Memory B cell (primary cell): ENCODE measurements around the gene BLTP3B.
A peak's percentile ranks its signal among the peaks of the same experiment; 100 is the strongest.

Experiments used
- ATAC-seq: fragments of 150-1000 bp; cut with Tn5 transposase; 2 replicates; pipeline ENCODE4 v1.10.0; 2021; ENCODE audit warnings: low read depth, mild to moderate bottlenecking, moderate library complexity
- DNase-seq, 2 donors: peaks; one replicate each; pipeline ENCODE4 v3.0.0; 2022; ENCODE audit warnings: low spot score in 2 of 2
- H3K27ac Mint-ChIP-seq: one replicate; pipeline ENCODE4 v1.8.0; 2022; ENCODE audit warnings: mild to moderate bottlenecking, moderate library complexity, mixed read lengths
- H3K27me3 Mint-ChIP-seq: one replicate; pipeline ENCODE4 v1.8.0; 2022; ENCODE audit warnings: mixed read lengths
- H3K36me3 Mint-ChIP-seq: one replicate; pipeline ENCODE4 v1.8.0; 2022; ENCODE audit warnings: mild to moderate bottlenecking, mixed read lengths
- H3K4me1 Mint-ChIP-seq: one replicate; pipeline ENCODE4 v1.8.0; 2022; ENCODE audit warnings: mixed read lengths
- H3K4me3 Mint-ChIP-seq: one replicate; pipeline ENCODE4 v1.8.0; 2022; ENCODE audit warnings: mild to moderate bottlenecking, moderate library complexity, mixed read lengths
- H3K9me3 Mint-ChIP-seq: one replicate; pipeline ENCODE4 v1.8.0; 2022; ENCODE audit warnings: mixed read lengths

The BLTP3B gene

DNA sequence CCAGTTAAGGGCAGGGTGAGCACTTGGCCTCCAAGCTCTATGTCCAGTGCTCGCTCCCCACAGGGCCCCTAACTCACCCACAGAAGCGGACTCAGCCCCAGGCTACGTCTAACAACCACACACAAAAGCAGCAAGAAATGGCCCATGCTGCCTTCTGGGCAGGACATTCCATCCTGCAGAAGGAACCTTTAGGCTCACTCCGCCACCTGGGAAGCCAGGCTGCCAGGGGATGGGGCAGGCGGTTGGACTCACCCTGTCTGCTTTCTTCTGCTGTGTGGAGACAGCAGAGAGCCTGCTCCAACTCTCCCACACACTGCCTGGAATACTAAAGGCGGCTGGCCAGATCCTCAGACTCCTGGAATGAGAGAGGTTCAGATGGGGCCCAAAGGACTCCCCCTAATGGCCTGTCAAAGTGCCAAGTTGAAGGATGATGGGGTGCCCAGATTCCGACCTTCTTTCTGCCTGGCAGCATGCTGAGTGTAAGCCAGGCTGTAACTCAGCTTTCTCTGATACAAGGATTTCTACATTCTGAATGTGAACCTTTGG lies 27.7 kb upstream of the BLTP3B start:
- Mint-ChIP-seq H3K36me3 (peaks cover 15% of the 10 kb centered on the region), H3K27ac (no peak overlapping the region), H3K9me3 (no peaks in the 10 kb centered on the region), H3K27me3 (no peaks in the 10 kb centered on the region), H3K4me3 (no peak overlapping the region), H3K4me1 (peaks cover 2% of the 10 kb centered on the region)
- ATAC-seq (no peak), DNase-seq (no peak)

DNA sequence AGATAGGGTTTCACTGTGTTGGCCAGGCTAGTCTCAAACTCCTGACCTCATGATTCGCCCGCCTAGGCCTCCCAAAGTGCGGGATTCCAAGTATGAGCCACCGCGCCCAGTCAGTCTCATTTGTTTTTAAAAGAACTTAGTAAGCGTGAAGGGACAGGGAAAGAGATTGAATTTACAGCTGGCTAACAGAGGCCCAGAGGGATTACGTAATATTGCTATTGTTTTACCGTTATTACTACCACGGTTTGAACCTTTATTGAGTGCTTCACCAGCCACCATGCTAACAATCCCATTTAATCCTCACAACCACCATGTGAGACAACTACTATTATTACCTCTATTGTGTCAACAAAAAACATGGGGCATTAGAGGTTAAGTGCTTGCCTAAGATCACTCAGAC lies 26.7 kb upstream of the BLTP3B start:
- ATAC-seq, result no peak
- DNase-seq, result no peak
- Mint-ChIP-seq H3K27me3 (no peaks in the 10 kb centered on the region), H3K4me3 (no peak overlapping the region), H3K36me3 (peaks cover 11% of the 10 kb centered on the region), H3K27ac (no peak overlapping the region), H3K4me1 (peaks cover 2% of the 10 kb centered on the region), H3K9me3 (no peaks in the 10 kb centered on the region)

DNA sequence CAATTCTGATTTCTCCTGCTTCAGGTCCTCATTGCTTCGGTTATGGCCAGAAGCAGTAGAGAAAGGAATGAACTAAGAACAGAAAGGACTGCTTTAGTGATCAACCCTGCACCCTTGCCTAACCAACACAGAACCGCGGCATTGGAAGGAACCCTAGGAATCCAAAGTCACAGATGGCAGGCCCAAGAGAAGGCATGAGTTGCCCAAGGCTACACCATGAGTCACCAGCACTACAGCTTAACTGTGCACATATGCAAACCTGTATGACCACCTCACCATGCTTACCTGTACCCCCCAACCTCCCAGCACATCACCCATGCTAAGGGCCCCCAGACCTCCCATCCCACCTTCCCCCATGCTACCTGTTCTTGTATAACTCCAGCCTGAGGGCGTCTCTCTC lies 25.9 kb upstream of the BLTP3B start:
- Mint-ChIP-seq H3K27ac (no peak overlapping the region), H3K4me3 (no peak overlapping the region), H3K27me3 (no peaks in the 10 kb centered on the region), H3K36me3 (peaks cover 11% of the 10 kb centered on the region), H3K9me3 (no peaks in the 10 kb centered on the region), H3K4me1 (peaks cover 9% of the 10 kb centered on the region)
- DNase-seq, result no peak
- no peak for ATAC-seq

DNA sequence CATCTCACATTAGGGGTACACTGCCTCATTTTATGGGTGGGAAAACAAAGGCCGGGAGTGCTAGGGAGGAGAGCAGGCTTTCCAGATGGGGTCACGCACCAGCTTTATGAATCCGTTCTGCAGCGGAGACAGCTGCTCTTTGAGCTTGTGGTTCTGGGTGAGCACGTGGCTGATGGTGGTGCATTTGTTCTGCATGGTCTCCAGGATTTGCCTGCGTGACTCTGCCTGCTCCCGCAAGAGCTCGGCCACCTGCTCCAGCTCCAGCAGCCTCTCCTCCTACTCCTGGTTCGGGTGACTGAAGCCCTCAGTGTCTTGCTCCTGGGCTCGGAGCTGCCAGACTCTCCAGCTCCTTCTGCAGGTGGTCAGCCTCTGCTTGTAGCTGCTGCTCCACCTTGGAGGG lies 23.6 kb upstream of the BLTP3B start:
- no peak for ATAC-seq
- no peak for DNase-seq
- Mint-ChIP-seq H3K4me3 (no peak overlapping the region), H3K36me3 (peaks cover 3% of the 10 kb centered on the region), H3K27ac (no peak overlapping the region), H3K4me1 (peaks cover 11% of the 10 kb centered on the region), H3K9me3 (no peaks in the 10 kb centered on the region), H3K27me3 (no peaks in the 10 kb centered on the region)

DNA sequence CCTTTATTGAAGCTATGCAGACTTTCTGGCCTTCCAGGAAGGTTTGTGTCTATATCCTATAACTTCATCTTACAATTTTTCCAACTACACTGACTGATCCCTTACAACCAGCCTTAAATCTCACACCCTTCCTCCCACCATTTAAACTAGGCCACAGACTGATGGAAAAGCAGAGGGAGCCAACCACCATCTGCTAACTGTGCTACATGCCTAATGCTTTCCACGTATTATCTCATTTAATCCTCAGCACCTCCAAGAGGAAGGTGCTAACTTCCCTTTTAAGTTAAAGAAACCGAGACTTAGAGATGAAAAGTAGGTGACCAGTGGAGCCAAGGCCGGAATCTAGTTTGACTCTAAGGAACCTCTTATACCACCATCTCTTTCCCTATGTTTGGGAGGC lies 22.7 kb upstream of the BLTP3B start:
- no peak overlapping the region for H3K4me3 Mint-ChIP-seq
- no peak for DNase-seq
- no peak overlapping the region for H3K27ac Mint-ChIP-seq
- H3K4me1 Mint-ChIP-seq, result peaks cover 11% of the 10 kb centered on the region
- peaks cover 3% of the 10 kb centered on the region for H3K36me3 Mint-ChIP-seq
- no peaks in the 10 kb centered on the region for H3K9me3 Mint-ChIP-seq
- H3K27me3 Mint-ChIP-seq, result no peaks in the 10 kb centered on the region
- ATAC-seq, result no peak

DNA sequence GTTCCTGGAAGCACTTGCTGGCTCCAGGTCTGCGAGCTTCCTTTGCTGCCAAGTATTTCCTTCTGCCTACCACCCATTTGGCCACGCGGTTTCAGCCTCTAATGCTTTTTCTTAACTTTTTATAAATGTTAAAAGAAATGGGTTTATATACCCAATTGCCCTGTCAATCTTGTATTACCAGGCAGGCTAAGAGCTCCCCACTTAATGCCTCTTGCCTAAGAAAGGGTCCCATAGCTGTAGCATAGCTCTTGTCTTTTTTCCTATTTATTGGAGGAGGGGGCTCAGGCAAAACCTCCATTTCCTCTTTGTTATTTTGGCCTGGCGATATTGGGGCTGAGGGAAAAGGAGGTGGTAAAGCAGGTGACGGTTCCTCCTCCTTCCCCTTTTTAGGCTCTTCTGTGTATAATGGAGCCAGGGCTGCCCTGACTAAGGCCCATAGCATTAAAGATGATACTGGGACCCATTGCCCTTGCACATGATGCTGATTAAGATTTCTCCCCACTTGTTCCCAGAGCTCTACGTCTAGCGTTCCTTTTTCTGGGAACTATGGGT lies 21.6 kb upstream of the BLTP3B start:
- Mint-ChIP-seq H3K4me1 (peaks cover 11% of the 10 kb centered on the region), H3K9me3 (no peaks in the 10 kb centered on the region), H3K36me3 (peaks cover 2% of the 10 kb centered on the region), H3K27me3 (no peaks in the 10 kb centered on the region), H3K27ac (no peak overlapping the region), H3K4me3 (peak overlapping the region; percentile 48)
- ATAC-seq, result peak; percentile 23
- no peak for DNase-seq

DNA sequence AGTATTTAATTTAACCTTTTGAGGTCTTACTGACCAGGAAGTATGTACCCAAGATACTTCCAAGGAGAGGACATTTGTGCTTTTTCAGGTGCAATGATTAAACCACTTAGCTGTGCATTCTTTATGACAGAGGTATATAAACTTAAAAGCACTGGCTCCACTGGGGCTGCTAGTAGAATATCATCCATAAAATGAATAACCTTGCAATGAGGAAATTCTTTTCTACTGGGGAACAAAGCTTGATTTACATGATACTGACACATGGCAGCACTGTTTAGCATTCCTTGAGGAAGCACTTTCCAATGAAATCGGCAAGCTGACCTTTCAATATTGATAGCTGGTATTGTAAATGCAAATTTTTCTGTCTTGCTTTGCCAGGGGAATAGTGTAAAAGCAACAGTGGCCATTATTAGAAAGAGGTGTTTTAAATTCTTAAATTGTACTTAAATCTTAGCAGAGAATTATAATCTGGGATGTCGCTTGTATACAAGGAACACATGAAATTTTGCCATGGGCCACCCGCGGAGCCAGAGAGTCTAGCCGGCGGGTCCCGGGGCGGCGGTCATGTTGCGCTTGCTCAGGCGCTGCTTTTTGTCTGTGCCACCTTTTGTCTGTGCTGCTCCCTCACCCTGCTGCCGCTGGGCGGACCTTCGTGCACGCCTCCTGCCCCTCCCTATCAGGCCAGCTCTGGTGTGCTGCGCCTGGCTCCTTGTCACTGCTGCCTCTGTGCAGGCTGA lies 20.9 kb upstream of the BLTP3B start:
- peak overlapping the region; percentile 48 for H3K4me3 Mint-ChIP-seq
- peak; percentile 100 for ATAC-seq
- peaks cover 2% of the 10 kb centered on the region for H3K36me3 Mint-ChIP-seq
- H3K27ac Mint-ChIP-seq, result no peak overlapping the region
- H3K9me3 Mint-ChIP-seq, result no peaks in the 10 kb centered on the region
- H3K27me3 Mint-ChIP-seq, result no peaks in the 10 kb centered on the region
- peak; percentile 47 to 55 for DNase-seq
- H3K4me1 Mint-ChIP-seq, result peaks cover 11% of the 10 kb centered on the region

DNA sequence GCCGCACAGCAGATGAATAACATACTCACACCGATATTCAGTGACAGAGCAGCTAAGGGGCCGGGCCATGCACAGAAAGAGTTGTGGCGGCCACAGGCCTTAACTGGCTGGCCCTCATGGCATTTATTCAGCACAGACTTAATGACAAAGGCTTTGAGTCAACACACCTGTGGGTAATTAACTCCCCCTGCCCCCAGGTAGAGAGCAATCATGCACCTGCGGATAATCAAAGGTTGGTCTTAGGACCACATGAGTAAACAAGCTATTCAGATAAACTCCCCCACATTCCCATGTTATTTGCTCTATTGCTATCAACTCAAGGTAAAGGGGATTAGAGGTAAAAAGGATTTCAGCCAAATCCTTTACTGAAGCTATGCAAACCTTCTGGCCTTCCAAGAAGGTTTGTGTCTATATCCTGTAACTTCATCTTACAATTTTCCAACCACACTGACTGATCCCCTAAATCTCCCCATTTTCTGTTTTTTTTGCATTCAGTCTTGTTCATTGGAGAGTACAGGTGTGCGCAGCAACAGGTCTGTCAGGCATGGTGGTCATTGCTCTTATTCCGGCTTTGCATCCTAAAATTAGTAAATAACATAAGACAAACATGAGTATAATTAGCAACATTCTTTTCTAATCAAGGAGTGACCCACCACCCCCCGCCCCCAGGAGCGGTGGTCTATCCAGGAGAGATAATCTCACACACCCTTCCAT lies 16.9 kb upstream of the BLTP3B start:
- ATAC-seq (no peak), DNase-seq (no peak)
- no peak overlapping the region for H3K27ac Mint-ChIP-seq
- no peaks in the 10 kb centered on the region for H3K9me3 Mint-ChIP-seq
- no peak overlapping the region for H3K4me3 Mint-ChIP-seq
- H3K4me1 Mint-ChIP-seq, result peaks cover 14% of the 10 kb centered on the region
- peaks cover 2% of the 10 kb centered on the region for H3K36me3 Mint-ChIP-seq
- no peaks in the 10 kb centered on the region for H3K27me3 Mint-ChIP-seq

DNA sequence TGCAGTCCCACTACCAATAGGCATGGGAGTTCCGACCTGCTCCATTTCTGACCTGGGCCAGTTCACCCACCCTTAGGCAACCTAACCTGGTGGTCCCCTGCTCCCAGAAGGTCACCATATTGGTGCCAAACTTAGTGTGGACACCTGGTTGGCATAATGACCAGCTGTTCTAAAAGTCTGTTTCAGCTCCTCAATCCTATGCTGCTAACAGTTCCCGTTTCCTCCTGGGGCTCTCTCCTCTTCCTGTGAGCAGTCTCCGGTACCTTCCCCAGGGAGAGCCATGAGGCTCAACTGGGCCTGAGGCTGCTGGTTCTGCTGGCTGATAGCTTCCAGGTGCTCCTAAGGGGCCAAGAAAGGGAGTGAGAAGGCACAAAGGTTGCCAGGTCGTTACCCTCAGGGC lies 15.9 kb upstream of the BLTP3B start:
- no peaks in the 10 kb centered on the region for H3K9me3 Mint-ChIP-seq
- no peaks in the 10 kb centered on the region for H3K27me3 Mint-ChIP-seq
- H3K4me3 Mint-ChIP-seq, result no peak overlapping the region
- no peak overlapping the region for H3K27ac Mint-ChIP-seq
- ATAC-seq (no peak), DNase-seq (no peak)
- H3K36me3 Mint-ChIP-seq, result peaks cover 2% of the 10 kb centered on the region
- peaks cover 7% of the 10 kb centered on the region for H3K4me1 Mint-ChIP-seq

DNA sequence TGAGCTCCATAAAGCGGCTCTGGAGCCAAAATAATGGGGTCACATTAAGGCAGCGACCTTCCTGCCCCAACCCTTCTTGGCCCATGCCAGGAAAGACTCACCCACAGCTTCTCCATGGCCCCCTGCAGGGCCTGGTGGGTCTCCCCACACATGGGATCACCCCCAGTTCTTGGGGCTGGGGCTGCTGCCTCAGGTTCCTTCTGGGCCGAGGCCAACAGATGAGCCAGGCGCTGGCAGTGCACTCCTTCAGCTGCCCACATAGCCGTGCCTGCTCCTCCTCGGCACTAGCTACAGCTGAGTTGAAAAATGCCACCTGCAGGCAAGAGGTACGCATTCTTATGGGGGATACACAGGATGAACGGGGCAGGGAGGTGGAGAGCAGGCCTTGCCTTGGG lies 14.8 kb upstream of the BLTP3B start:
- ATAC-seq (no peak), DNase-seq (no peak)
- Mint-ChIP-seq H3K27ac (no peak overlapping the region), H3K4me3 (no peak overlapping the region), H3K36me3 (peaks cover 2% of the 10 kb centered on the region), H3K4me1 (peaks cover 5% of the 10 kb centered on the region), H3K9me3 (no peaks in the 10 kb centered on the region), H3K27me3 (no peaks in the 10 kb centered on the region)

DNA sequence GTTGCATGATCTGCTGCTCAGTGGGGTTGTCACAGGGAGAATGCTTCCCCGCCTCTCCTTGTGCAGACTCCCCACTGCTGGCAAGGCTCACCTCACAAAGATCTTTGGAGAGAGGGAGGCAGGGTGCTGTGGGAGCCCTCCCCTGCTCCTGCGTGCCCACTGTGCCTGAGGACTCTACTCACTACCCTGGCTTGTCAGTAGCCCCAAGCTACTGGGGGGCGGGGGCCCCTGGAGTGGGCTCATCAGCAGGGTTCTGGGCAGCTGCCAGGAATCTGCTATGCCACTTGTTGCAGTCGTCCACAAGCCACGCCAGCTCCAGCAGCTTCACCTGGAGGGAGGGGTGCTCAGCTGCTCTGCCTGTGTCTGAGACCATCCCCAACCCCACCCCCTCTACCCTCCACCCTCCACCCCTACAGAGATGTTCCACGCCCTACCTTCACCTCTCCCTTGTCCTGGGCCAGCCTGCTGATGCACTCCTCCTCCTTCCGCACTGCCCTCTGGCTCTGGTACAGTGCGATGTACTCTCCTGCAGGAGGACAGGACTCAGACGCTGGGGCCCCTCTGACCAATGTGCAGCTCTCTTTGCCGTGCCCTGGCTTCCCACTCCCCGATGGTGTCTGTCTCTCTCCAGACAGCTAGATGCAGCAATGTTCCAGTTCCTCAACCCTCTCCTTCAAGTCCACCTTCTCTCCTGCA lies 14.2 kb upstream of the BLTP3B start:
- DNase-seq (no peak), ATAC-seq (no peak)
- Mint-ChIP-seq H3K4me1 (peaks cover 5% of the 10 kb centered on the region), H3K4me3 (no peak overlapping the region), H3K9me3 (no peaks in the 10 kb centered on the region), H3K27me3 (no peaks in the 10 kb centered on the region), H3K27ac (no peak overlapping the region), H3K36me3 (peaks cover 2% of the 10 kb centered on the region)

DNA sequence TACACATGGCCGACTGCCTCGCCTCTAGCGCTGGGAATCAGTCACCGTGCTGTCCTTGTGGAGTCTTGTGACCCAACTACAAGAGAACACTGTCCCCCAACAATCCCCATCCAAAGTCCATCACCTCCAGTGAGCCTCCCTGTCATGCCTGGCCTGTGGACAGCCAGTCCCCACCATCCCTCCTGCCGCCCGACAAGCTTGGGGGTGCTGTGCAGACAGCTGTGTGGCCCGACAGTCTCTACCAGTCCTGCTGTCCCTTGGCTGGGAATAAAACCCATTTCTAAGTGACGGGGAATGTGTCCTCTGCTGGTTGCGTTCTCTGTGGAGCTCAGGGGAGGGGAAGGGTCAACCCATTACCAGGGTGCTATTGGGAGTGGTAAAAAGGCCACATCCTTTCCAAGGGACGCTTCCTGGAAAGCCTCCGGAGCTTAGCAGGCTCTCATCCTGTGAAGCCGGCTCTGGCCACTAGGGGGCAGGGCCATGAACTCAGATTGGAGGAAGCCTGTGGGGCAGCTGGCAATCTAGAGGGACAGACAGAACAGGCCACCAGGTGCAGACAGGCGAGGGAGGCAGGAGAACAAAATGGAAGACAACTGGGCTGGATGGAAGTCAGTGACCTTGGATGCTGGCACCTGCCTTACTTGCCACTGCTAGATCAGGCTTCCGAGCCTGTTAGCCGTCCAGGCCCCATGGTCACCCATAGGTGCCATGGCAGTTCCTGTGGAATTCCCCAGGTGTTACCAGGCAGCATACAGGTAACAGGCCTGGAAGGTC lies 12.0 kb upstream of the BLTP3B start:
- H3K27ac Mint-ChIP-seq, result no peak overlapping the region

DNA sequence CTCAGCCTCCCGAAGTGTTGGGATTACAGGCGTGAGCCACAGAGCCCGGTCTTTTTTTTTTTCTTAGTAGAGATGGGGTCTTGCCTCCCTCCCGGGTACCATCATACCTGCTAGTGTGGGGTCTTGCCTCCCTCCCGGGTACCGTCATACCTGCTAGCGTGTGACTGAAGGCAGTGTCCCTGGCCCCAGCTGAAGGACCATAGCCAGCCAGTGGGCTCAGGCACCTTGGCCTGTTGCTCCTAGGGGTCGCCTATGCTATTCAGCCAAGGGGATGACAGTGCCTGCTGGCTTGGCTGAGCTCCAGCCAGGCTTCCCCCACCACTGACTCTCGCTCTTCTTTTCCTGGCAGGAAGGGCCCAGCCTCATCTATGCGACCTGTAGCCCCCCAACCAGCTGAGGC lies 10.5 kb upstream of the BLTP3B start:
- no peaks in the 10 kb centered on the region for H3K9me3 Mint-ChIP-seq
- peaks cover 5% of the 10 kb centered on the region for H3K4me1 Mint-ChIP-seq
- H3K27me3 Mint-ChIP-seq, result no peaks in the 10 kb centered on the region
- ATAC-seq (no peak), DNase-seq (no peak)
- H3K27ac Mint-ChIP-seq, result no peak overlapping the region
- H3K36me3 Mint-ChIP-seq, result peaks cover 2% of the 10 kb centered on the region
- no peak overlapping the region for H3K4me3 Mint-ChIP-seq

More for the DNA sequence above, 12.0 kb upstream of the BLTP3B start:
- H3K4me3 Mint-ChIP-seq, result no peak overlapping the region
- H3K4me1 Mint-ChIP-seq, result peaks cover 5% of the 10 kb centered on the region
- peaks cover under 1% of the 10 kb centered on the region for H3K36me3 Mint-ChIP-seq
- H3K27me3 Mint-ChIP-seq, result no peaks in the 10 kb centered on the region
- DNase-seq, result peak; percentile 49 to 67
- no peaks in the 10 kb centered on the region for H3K9me3 Mint-ChIP-seq
- peak; percentile 59 for ATAC-seq
